ENCODE measurements around the gene SLC49A4. TPM values are rescaled to one million over a fixed set of nuclear protein-coding genes. Genes with fewer than 3 reads are reported as not detected.

SLC49A4 gene
- total and polyA plus RNA-seq, 2 experiments from 2014 or later, result 39.1 to 59.2 TPM

DNA sequence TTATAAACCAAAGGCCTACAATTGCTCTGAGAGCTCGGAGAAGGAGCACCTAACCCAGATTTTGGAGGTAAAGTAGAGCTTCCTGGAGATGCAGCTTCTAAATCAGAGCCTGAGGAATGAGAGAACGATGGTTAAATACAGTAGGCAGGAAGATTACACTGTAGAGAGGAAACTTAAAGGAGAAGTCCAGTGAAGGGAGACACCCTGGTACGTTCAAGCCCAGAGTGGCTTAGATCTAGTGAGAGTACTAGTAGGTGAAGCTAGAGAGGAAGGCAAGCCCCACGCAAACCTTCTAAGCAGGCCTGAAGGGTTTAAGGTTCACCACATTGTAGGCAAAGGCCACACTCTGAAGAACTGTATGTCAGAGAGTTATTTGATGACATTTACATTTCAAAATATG, 33.4 kb downstream of the SLC49A4 start:
- H3K27me3 ChIP-seq, result no peaks in the 10 kb centered on the region
- H3K79me2 ChIP-seq, result no peaks in the 10 kb centered on the region
- no peak for TF ChIP-seq EZH2 (IDR thresholded peaks at IDR 0.05; ENCODE audit: borderline replicate concordance)
- no peak for TF ChIP-seq EZH2phosphoT487 (IDR thresholded peaks at IDR 0.05; ENCODE audit: low read depth, severe bottlenecking, unreplicated experiment)
- TF ChIP-seq CTCF (IDR thresholded peaks at IDR 0.05; ENCODE audit: poor library complexity), result no peak
- no peak for DNase-seq (ENCODE audit: low spot score)
- no peak overlapping the region for H3K4me2 ChIP-seq
- no peak overlapping the region for H3K4me3 ChIP-seq
- H4K20me1 ChIP-seq (ENCODE audit: insufficient read depth, poor library complexity, severe bottlenecking), result no peaks in the 10 kb centered on the region
- no peaks in the 10 kb centered on the region for H3K9me3 ChIP-seq (ENCODE audit: low read depth)
- 95% methylated on average over 4 of the region's 4 CpGs for WGBS (ENCODE audit: low lambda C conversion rate, missing lambda C conversion rate)
- H3K9me2 ChIP-seq (replicated peaks; ENCODE audit: insufficient read depth), result no peaks in the 10 kb centered on the region
- H3K36me3 ChIP-seq (replicated peaks; ENCODE audit: insufficient read depth, low read depth), result no peaks in the 10 kb centered on the region
- no peaks in the 10 kb centered on the region for H3K4me1 ChIP-seq (ENCODE audit: insufficient read depth)
- H2AFZ ChIP-seq, result no peak overlapping the region
- H3K27ac ChIP-seq, result no peak overlapping the region

GRCh38 chr3:122835590-122835989, 40.7 kb downstream of the SLC49A4 start:
- TF ChIP-seq CTCF (IDR thresholded peaks at IDR 0.05; ENCODE audit: poor library complexity), result no peak
- no peak for TF ChIP-seq EZH2phosphoT487 (IDR thresholded peaks at IDR 0.05; ENCODE audit: low read depth, severe bottlenecking, unreplicated experiment)
- no peak for TF ChIP-seq EZH2 (IDR thresholded peaks at IDR 0.05; ENCODE audit: borderline replicate concordance)
- no peak overlapping the region for H3K4me2 ChIP-seq
- no peaks in the 10 kb centered on the region for H3K9me2 ChIP-seq (replicated peaks; ENCODE audit: insufficient read depth)
- no peaks in the 10 kb centered on the region for H3K79me2 ChIP-seq
- H3K36me3 ChIP-seq (replicated peaks; ENCODE audit: insufficient read depth, low read depth), result no peaks in the 10 kb centered on the region
- H3K4me1 ChIP-seq (ENCODE audit: insufficient read depth), result no peaks in the 10 kb centered on the region
- H3K4me3 ChIP-seq, result no peak overlapping the region
- no peaks in the 10 kb centered on the region for H3K9me3 ChIP-seq (ENCODE audit: low read depth)
- H4K20me1 ChIP-seq (ENCODE audit: insufficient read depth, poor library complexity, severe bottlenecking), result no peaks in the 10 kb centered on the region
- H3K27ac ChIP-seq, result no peak overlapping the region
- DNase-seq (ENCODE audit: low spot score), result no peak
- H3K27me3 ChIP-seq, result no peaks in the 10 kb centered on the region
- H2AFZ ChIP-seq, result no peak overlapping the region
- WGBS (ENCODE audit: low lambda C conversion rate, missing lambda C conversion rate), result 97% methylated on average over 2 of the region's 2 CpGs

DNA sequence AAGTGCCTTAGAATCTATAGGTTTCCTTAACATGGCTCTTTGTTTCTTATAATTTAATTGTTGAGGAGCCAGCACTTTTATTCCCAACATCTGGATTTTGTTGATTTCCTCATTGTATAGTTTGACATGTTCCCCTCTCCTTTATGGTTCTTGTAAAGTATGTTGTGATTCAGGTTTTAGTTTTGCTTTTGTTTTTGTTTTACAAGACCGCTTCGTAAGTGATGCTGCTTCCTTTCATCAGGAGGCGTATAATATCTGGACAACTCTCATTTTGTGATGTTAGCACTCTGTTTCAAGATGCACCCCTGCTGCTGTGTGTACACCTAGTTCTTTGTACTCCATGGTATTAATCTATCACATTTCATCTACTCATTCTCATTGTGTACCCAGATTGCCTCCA, 48.7 kb downstream of the SLC49A4 start:
- WGBS (ENCODE audit: low lambda C conversion rate, missing lambda C conversion rate), result 44% methylated on average over 3 of the region's 3 CpGs
- TF ChIP-seq EZH2phosphoT487 (IDR thresholded peaks at IDR 0.05; ENCODE audit: low read depth, severe bottlenecking, unreplicated experiment) (no peak), CTCF (IDR thresholded peaks at IDR 0.05; ENCODE audit: poor library complexity) (no peak), EZH2 (IDR thresholded peaks at IDR 0.05; ENCODE audit: borderline replicate concordance) (no peak)

GRCh38 chr3:122857019-122857418, 62.1 kb downstream of the SLC49A4 start:
- Histone ChIP-seq H3K79me2 (no peaks in the 10 kb centered on the region), H3K27me3 (no peaks in the 10 kb centered on the region), H3K27ac (no peak overlapping the region), H3K4me2 (no peak overlapping the region), H3K36me3 (replicated peaks; ENCODE audit: insufficient read depth, low read depth) (peaks cover 4% of the 10 kb centered on the region), H2AFZ (no peak overlapping the region), H4K20me1 (ENCODE audit: insufficient read depth, poor library complexity, severe bottlenecking) (no peaks in the 10 kb centered on the region), H3K4me3 (no peak overlapping the region), H3K4me1 (ENCODE audit: insufficient read depth) (no peaks in the 10 kb centered on the region), H3K9me2 (replicated peaks; ENCODE audit: insufficient read depth) (no peaks in the 10 kb centered on the region), H3K9me3 (ENCODE audit: low read depth) (no peaks in the 10 kb centered on the region)
- WGBS (ENCODE audit: low lambda C conversion rate, missing lambda C conversion rate), result 82% methylated on average over 1 of the region's 1 CpG
- no peak for DNase-seq (ENCODE audit: low spot score)
- no peak for TF ChIP-seq EZH2 (IDR thresholded peaks at IDR 0.05; ENCODE audit: borderline replicate concordance)
- no peak for TF ChIP-seq EZH2phosphoT487 (IDR thresholded peaks at IDR 0.05; ENCODE audit: low read depth, severe bottlenecking, unreplicated experiment)

More for the DNA sequence above, 48.7 kb downstream of the SLC49A4 start:
- H4K20me1 ChIP-seq (ENCODE audit: insufficient read depth, poor library complexity, severe bottlenecking), result no peaks in the 10 kb centered on the region
- H3K27ac ChIP-seq, result no peak overlapping the region
- no peaks in the 10 kb centered on the region for H3K4me1 ChIP-seq (ENCODE audit: insufficient read depth)
- H3K36me3 ChIP-seq (replicated peaks; ENCODE audit: insufficient read depth, low read depth), result no peaks in the 10 kb centered on the region
- H2AFZ ChIP-seq, result no peak overlapping the region
- H3K79me2 ChIP-seq, result no peaks in the 10 kb centered on the region
- H3K4me2 ChIP-seq, result peak overlapping the region; percentile 18
- no peak overlapping the region for H3K4me3 ChIP-seq
- no peaks in the 10 kb centered on the region for H3K9me3 ChIP-seq (ENCODE audit: low read depth)
- no peaks in the 10 kb centered on the region for H3K9me2 ChIP-seq (replicated peaks; ENCODE audit: insufficient read depth)
- no peak for DNase-seq (ENCODE audit: low spot score)
- no peaks in the 10 kb centered on the region for H3K27me3 ChIP-seq

Data from hepatocyte (in vitro differentiated cells).